A673 (cell line): ENCODE results near the gene OR10K1.

ENCODE experiments used
- CTCF ChIP-seq: fragments of 300-800, 200-600 bp; sonication (generic); conservative IDR thresholded peaks from 2 replicates; pipeline ENCODE4 v1.5.1; 2017; ENCODE audit warnings: low read depth, mild to moderate bottlenecking, antibody characterized with exemption, low read length, moderate library complexity, mixed read lengths
- EZH2 ChIP-seq: fragments of 200-600 bp; sonication (generic); IDR thresholded peaks from 2 replicates; pipeline ENCODE4 v1.6.1; 2017; ENCODE audit warnings: borderline replicate concordance, low read depth, mild to moderate bottlenecking, mixed read lengths, antibody characterized with exemption, low read length; ENCODE audit not compliant: poor library complexity, severe bottlenecking

GRCh38 chr1:158458263-158458662 lies 3.4 kb upstream of the OR10K1 start:
- no peak for TF ChIP-seq CTCF
- TF ChIP-seq EZH2, result no peak
